ENCODE measurements around the gene CTNNA3.
A peak's percentile ranks its signal among the peaks of the same experiment; 100 is the strongest.
"Not testable (repeated sequence)": the region's sequence is repeated elsewhere in the genome, so short reads cannot be mapped to it uniquely, and the experiment has no call there.

The CTNNA3 gene

GRCh38 chr10:67239864-67240497, 456.0 kb downstream of the CTNNA3 start:
- DNase-seq = no peak

GRCh38 chr10:67230680-67231500, 465.1 kb downstream of the CTNNA3 start:
- DNase-seq = not testable (repeated sequence)

GRCh38 chr10:67225226-67225625, 470.8 kb downstream of the CTNNA3 start:
- DNase-seq = no peak

- DNase-seq = no peak
Observed at GRCh38 chr10:67224553-67224952, 471.4 kb downstream of the CTNNA3 start.

GRCh38 chr10:67222934-67223333, 473.1 kb downstream of the CTNNA3 start:
- no peak for DNase-seq

- DNase-seq = no peak
Observed at GRCh38 chr10:67221939-67222494, 474.0 kb downstream of the CTNNA3 start.

- DNase-seq = no peak
Observed at GRCh38 chr10:67211680-67212079, 484.3 kb downstream of the CTNNA3 start.

GRCh38 chr10:67207923-67208322, 488.1 kb downstream of the CTNNA3 start:
- not testable (repeated sequence) for DNase-seq

GRCh38 chr10:67200913-67201564, 495.0 kb downstream of the CTNNA3 start:
- no peak for DNase-seq

- DNase-seq = no peak
Observed at GRCh38 chr10:67175354-67175753, 520.6 kb downstream of the CTNNA3 start.

GRCh38 chr10:67173787-67174186, 522.2 kb downstream of the CTNNA3 start:
- DNase-seq = no peak

GRCh38 chr10:67171970-67172369, 524.0 kb downstream of the CTNNA3 start:
- no peak for DNase-seq

GRCh38 chr10:67156239-67156638, 539.8 kb downstream of the CTNNA3 start:
- no peak for DNase-seq

- no peak for DNase-seq
Observed at GRCh38 chr10:67151471-67151870, 544.5 kb downstream of the CTNNA3 start.

- no peak for DNase-seq
Observed at GRCh38 chr10:67144530-67144929, 551.5 kb downstream of the CTNNA3 start.

- no peak for DNase-seq
Observed at GRCh38 chr10:67141300-67141699, 554.7 kb downstream of the CTNNA3 start.

- DNase-seq = peak; percentile 17
Observed at GRCh38 chr10:67140641-67141040, 555.4 kb downstream of the CTNNA3 start.

GRCh38 chr10:67127441-67127840, 568.6 kb downstream of the CTNNA3 start:
- no peak for DNase-seq

GRCh38 chr10:67119651-67120050, 576.3 kb downstream of the CTNNA3 start:
- DNase-seq = peak; percentile 4

- peak; percentile 19 for DNase-seq
Observed at GRCh38 chr10:67115972-67116371, 580.0 kb downstream of the CTNNA3 start.

- DNase-seq = no peak
Observed at GRCh38 chr10:67114945-67115344, 581.0 kb downstream of the CTNNA3 start.

GRCh38 chr10:67112765-67113164, 583.2 kb downstream of the CTNNA3 start:
- DNase-seq = no peak

- no peak for DNase-seq
Observed at GRCh38 chr10:67110286-67110685, 585.7 kb downstream of the CTNNA3 start.

Data from fibroblast of skin of scalp (primary cell).